ENCODE measurements around the gene HBB. TPM values are rescaled to one million over a fixed set of nuclear protein-coding genes. Genes with fewer than 3 reads are reported as not detected.

HBB gene
- total and polyA plus RNA-seq, 2 of the 4 experiments (the other 2 are of a cell fraction) = 0.24 TPM; not detected in 1

- Histone ChIP-seq H3K27ac (ENCODE audit: insufficient read depth, low read length) (no peak overlapping the region), H3K79me1 (ENCODE audit: low read depth in 1 of 2, low read length in 2 of 2) (no peaks in the 10 kb centered on the region), H2AK5ac (ENCODE audit: low read depth, low read length) (no peak overlapping the region), H2AK9ac (replicated peaks; ENCODE audit: low read depth, low read length, poor library complexity) (no peak overlapping the region), H3K27me3 (ENCODE audit: control insufficient read depth, insufficient read depth, low read length) (no peaks in the 10 kb centered on the region), H3K4ac (ENCODE audit: low read depth, low read length) (no peak overlapping the region), H3K4me2 (ENCODE audit: low read depth, low read length) (no peak overlapping the region), H3K14ac (replicated peaks; ENCODE audit: low read depth, low read length) (no peak overlapping the region), H3K56ac (ENCODE audit: extremely low read depth, insufficient read depth, low read length) (no peak overlapping the region), H2BK20ac (ENCODE audit: low read depth, low read length) (no peak overlapping the region), H4K5ac (ENCODE audit: low read depth, low read length) (no peak overlapping the region), H4K20me1 (ENCODE audit: insufficient read depth, low read length) (no peaks in the 10 kb centered on the region), H3K9me3 (ENCODE audit: control insufficient read depth, insufficient read depth, low read length) (no peaks in the 10 kb centered on the region), H2BK120ac (ENCODE audit: low read depth, low read length) (no peak overlapping the region), H4K91ac (ENCODE audit: insufficient read depth, low read depth, low read length) (no peak overlapping the region), H4K8ac (ENCODE audit: low read depth in 2 of 2, low read length in 2 of 2) (no peak overlapping the region), H3K18ac (ENCODE audit: low read depth, low read length) (no peak overlapping the region), H3K9me1 (ENCODE audit: insufficient read depth, low read length) (no peaks in the 10 kb centered on the region), H3K4me3 (ENCODE audit: insufficient read depth, low read depth, low read length) (no peak overlapping the region), H3K9ac (ENCODE audit: low read depth, low read length) (no peak overlapping the region), H2BK5ac (ENCODE audit: low read depth, low read length, poor library complexity, severe bottlenecking) (no peak overlapping the region), H2BK15ac (ENCODE audit: low read depth, low read length) (no peak overlapping the region), H2AFZ (replicated peaks; ENCODE audit: low read length, poor library complexity) (no peak overlapping the region), H3K23ac (ENCODE audit: low read depth, low read length) (no peak overlapping the region), H3K4me1 (ENCODE audit: control insufficient read depth, insufficient read depth, low read length) (no peaks in the 10 kb centered on the region), H3K36me3 (ENCODE audit: control insufficient read depth, insufficient read depth, low read length) (no peaks in the 10 kb centered on the region)
- no peak for TF ChIP-seq ELK1 (IDR thresholded peaks at IDR 0.05; ENCODE audit: borderline replicate concordance, low read depth, low read length)
- no peak for TF ChIP-seq MXI1 (IDR thresholded peaks at IDR 0.05; ENCODE audit: borderline replicate concordance, low read depth, low read length)
- no peak for TF ChIP-seq BHLHE40 (IDR thresholded peaks at IDR 0.05; ENCODE audit: low read depth, low read length)
- no peak for TF ChIP-seq RCOR1 (IDR thresholded peaks at IDR 0.05; ENCODE audit: insufficient replicate concordance, low read length)
- no peak for TF ChIP-seq CHD1 (IDR thresholded peaks at IDR 0.05; ENCODE audit: low read depth, low read length)
- no peak for TF ChIP-seq MAZ (IDR thresholded peaks at IDR 0.05; ENCODE audit: borderline replicate concordance, low read depth, low read length)
- no peak for TF ChIP-seq SMC3 (IDR thresholded peaks at IDR 0.05; ENCODE audit: low read depth, low read length)
- TF ChIP-seq MAFK (IDR thresholded peaks at IDR 0.05; ENCODE audit: low read depth, low read length) = no peak
- TF ChIP-seq FOS (IDR thresholded peaks at IDR 0.05; ENCODE audit: low read depth, low read length) = no peak
- dilution Hi-C loops (cut with HindIII; ENCODE audit: low sequenced_read_pairs, unreplicated experiment) (no loop called here), in situ Hi-C loops (cut with MboI; ENCODE audit: low sequenced_read_pairs) (no loop called here), intact Hi-C loops (cut with micrococcal nuclease) (no loop called here)
- DNase-seq (no peak), ATAC-seq (ENCODE audit: low read depth) (no peak)
- POLR2A ChIA-PET (ENCODE audit: unreplicated experiment) = no interaction called here
- CTCF ChIA-PET = no interaction called here
- BruUV-seq (replicated peaks) = no TSS peak
- WGBS, 2 experiments (ENCODE audit: extremely low coverage in 2 of 2, insufficient read length in 1 of 2) = no CpG with 5 or more reads among the region's 1 CpG
These were observed 26.0 kb upstream of the HBB start for GRCh38 chr11:5252919-5253265.
